Endothelial cell of umbilical vein (primary cell): ENCODE data around the gene DOCK1.

ENCODE experiments used
- CTCF ChIP-seq, 2 donors: IDR thresholded peaks; 1 replicate in 1 of 2; 2 replicates in 1 of 2; pipeline ENCODE4 v1.5.1; 2011; ENCODE audit warnings: low read length in 2 of 2, mild to moderate bottlenecking in 2 of 2, moderate library complexity in 2 of 2, control low read depth in 1 of 2, inconsistent platforms in 1 of 2, low read depth in 1 of 2; ENCODE audit not compliant: insufficient read depth in 1 of 2; ENCODE audit errors: extremely low read depth in 1 of 2
- POLR2A ChIP-seq: IDR thresholded peaks from 2 replicates; pipeline ENCODE4 v1.6.1; 2012; ENCODE audit warnings: low read depth, mild to moderate bottlenecking, control low read depth, low read length
- POLR2AphosphoS5 ChIP-seq: IDR thresholded peaks from 2 replicates; pipeline ENCODE4 v1.6.1; 2012; ENCODE audit warnings: low read depth, mild to moderate bottlenecking, control low read depth, low read length, moderate library complexity; ENCODE audit not compliant: insufficient read depth

GRCh38 chr10:126909147-126909546, 3.9 kb downstream of the DOCK1 start:
- TF ChIP-seq POLR2A (no peak), CTCF (IDR thresholded peaks at IDR 0.05; ENCODE audit: extremely low read depth in 1 of 2, insufficient read depth in 1 of 2, low read depth in 1 of 2, low read length in 2 of 2) (no peak), POLR2AphosphoS5 (no peak)
